HG02623 (cell line): ENCODE results near the gene BTRC.
"Not testable (repeated sequence)": the region's sequence is repeated elsewhere in the genome, so short reads cannot be mapped to it uniquely, and the experiment has no call there.

Experiments used
- ATAC-seq: cut with Tn5 transposase; IDR thresholded peaks from one replicate; pipeline ENCODE4 v1.9.1; 2021; ENCODE audit warnings: moderate library complexity; ENCODE audit not compliant: unreplicated experiment

BTRC gene

GRCh38 chr10:101385866-101386658, 32.1 kb downstream of the BTRC start:
- no peak for ATAC-seq

GRCh38 chr10:101386659-101387259, 32.8 kb downstream of the BTRC start:
- no peak for ATAC-seq

- no peak for ATAC-seq
Observed at GRCh38 chr10:101388676-101389276, 34.8 kb downstream of the BTRC start.

- ATAC-seq: not testable (repeated sequence)
Observed at GRCh38 chr10:101389532-101389931, 35.6 kb downstream of the BTRC start.

- no peak for ATAC-seq
Observed at GRCh38 chr10:101389986-101390531, 36.1 kb downstream of the BTRC start.

GRCh38 chr10:101393378-101393777, 39.4 kb downstream of the BTRC start:
- ATAC-seq: no peak

- ATAC-seq: no peak
Observed at GRCh38 chr10:101394524-101395133, 40.7 kb downstream of the BTRC start.

GRCh38 chr10:101397140-101397539, 43.2 kb downstream of the BTRC start:
- ATAC-seq: no peak

GRCh38 chr10:101400585-101400984, 46.6 kb downstream of the BTRC start:
- ATAC-seq: no peak

GRCh38 chr10:101402711-101403110, 48.7 kb downstream of the BTRC start:
- ATAC-seq: no peak

GRCh38 chr10:101403161-101403560, 49.2 kb downstream of the BTRC start:
- ATAC-seq: no peak

- no peak for ATAC-seq
Observed at GRCh38 chr10:101405001-101405400, 51.0 kb downstream of the BTRC start.

GRCh38 chr10:101411598-101411997, 57.6 kb downstream of the BTRC start:
- ATAC-seq: no peak

GRCh38 chr10:101414034-101414433, 60.1 kb downstream of the BTRC start:
- ATAC-seq: no peak

- no peak for ATAC-seq
Observed at GRCh38 chr10:101415884-101416283, 61.9 kb downstream of the BTRC start.

- not testable (repeated sequence) for ATAC-seq
Observed at GRCh38 chr10:101421967-101422366, 68.0 kb downstream of the BTRC start.

GRCh38 chr10:101425535-101425934, 71.6 kb downstream of the BTRC start:
- ATAC-seq: no peak

GRCh38 chr10:101428036-101428435, 74.1 kb downstream of the BTRC start:
- ATAC-seq: no peak

- no peak for ATAC-seq
Observed at GRCh38 chr10:101429423-101429822, 75.5 kb downstream of the BTRC start.

- ATAC-seq: no peak
Observed at GRCh38 chr10:101436302-101436701, 82.3 kb downstream of the BTRC start.

- ATAC-seq: no peak
Observed at GRCh38 chr10:101438881-101439391, 85.0 kb downstream of the BTRC start.
